PC-3 (cell line): ENCODE measurements around the gene BCR. TPM values are rescaled to one million over a fixed set of nuclear protein-coding genes. Genes with fewer than 3 reads are reported as not detected.

ENCODE experiments used
- ATAC-seq: fragments of 200-7000 bp; cut with Tn5 transposase; 2 replicates; pipeline ENCODE4 v1.9.1; 2020; ENCODE audit warnings: mild to moderate bottlenecking, moderate library complexity
- Bru-seq: library from RNA; stranded (reverse); fragments of 400-500 nt; gene quantifications from one replicate; lab custom pipeline; 2021; lab: Mats Ljungman, UMichigan
- BruChase-seq, 2 experiments: library from RNA; stranded (reverse); fragments of 400-500 nt; gene quantifications; one replicate each; lab custom pipeline; 2021; lab: Mats Ljungman, UMichigan
- BruUV-seq: library from RNA; stranded (reverse); fragments of 400-500 nt; replicated peaks from 2 replicates; lab custom pipeline; 2021; lab: Mats Ljungman, UMichigan
- CTCF ChIA-PET: fragments of 300-600 bp; sonication (Branson Sonifier 250); formaldehyde crosslinking; loops from one replicate; lab custom pipeline; 2022; ENCODE audit warnings: antibody characterized with exemption; lab: Charles Lee
- POLR2A ChIA-PET: fragments of 300-600 bp; sonication (Branson Sonifier 250); formaldehyde crosslinking; loops from one replicate; lab custom pipeline; 2022; ENCODE audit warnings: antibody characterized with exemption; ENCODE audit not compliant: unreplicated experiment; lab: Charles Lee
- DNase-seq: peaks from one replicate; pipeline ENCODE4 v3.0.0-alpha.2; 2015
- H2AFZ ChIP-seq: fragments of 300-600 bp; sonication (generic); 2 replicates; pipeline ENCODE4 v1.6.0; 2016; ENCODE audit warnings: antibody characterized with exemption, low read length
- H3F3A ChIP-seq: fragments of 300-600 bp; sonication (generic); one replicate; pipeline ENCODE4 v1.6.0; 2017; ENCODE audit warnings: antibody characterized with exemption, low read length, control low read depth, mild to moderate bottlenecking; ENCODE audit not compliant: unreplicated experiment
- H3K27ac ChIP-seq: fragments of 300-600 bp; sonication (generic); 2 replicates; pipeline ENCODE4 v1.5.1; 2016; ENCODE audit warnings: mild to moderate bottlenecking, low read length
- H3K27me3 ChIP-seq: fragments of 300-600 bp; sonication (generic); 2 replicates; pipeline ENCODE4 v1.6.1; 2016; ENCODE audit warnings: low read length, mixed read lengths
- H3K36me3 ChIP-seq: fragments of 300-600 bp; sonication (generic); 2 replicates; pipeline ENCODE4 v1.6.1; 2016; ENCODE audit warnings: low read depth, mixed run types, low read length, mixed read lengths
- H3K4me1 ChIP-seq: fragments of 300-600 bp; sonication (generic); 2 replicates; pipeline ENCODE4 v1.5.1; 2016; ENCODE audit warnings: low read length; ENCODE audit not compliant: insufficient read depth
- H3K4me2 ChIP-seq: fragments of 300-600 bp; sonication (generic); 2 replicates; pipeline ENCODE4 v1.6.0; 2016; ENCODE audit warnings: low read length
- H3K4me3 ChIP-seq: fragments of 300-600 bp; sonication (generic); 2 replicates; pipeline ENCODE4 v1.5.1; 2016; ENCODE audit warnings: mild to moderate bottlenecking, low read length, mixed read lengths
- H3K79me2 ChIP-seq: fragments of 300-600 bp; sonication (generic); 2 replicates; pipeline ENCODE4 v1.6.1; 2017; ENCODE audit warnings: low read length, mixed read lengths
- H3K9ac ChIP-seq: fragments of 300-600 bp; sonication (generic); 2 replicates; pipeline ENCODE4 v1.6.0; 2016; ENCODE audit warnings: mild to moderate bottlenecking, low read length
- H3K9me2 ChIP-seq: fragments of 300-600 bp; sonication (generic); replicated peaks from 2 replicates; pipeline ENCODE4 v1.6.1; 2016; ENCODE audit warnings: mixed run types, low read length, mixed read lengths
- H3K9me3 ChIP-seq: fragments of 300-600 bp; sonication (generic); 2 replicates; pipeline ENCODE4 v1.6.1; 2016; ENCODE audit warnings: low read length, mixed read lengths
- H4K20me1 ChIP-seq: fragments of 300-600 bp; sonication (generic); 2 replicates; pipeline ENCODE4 v1.6.1; 2016; ENCODE audit warnings: low read length, mixed read lengths
- EZH2 ChIP-seq: fragments of 300-600 bp; sonication (generic); IDR thresholded peaks from one replicate; pipeline ENCODE4 v1.6.1; 2017; ENCODE audit warnings: antibody characterized with exemption, mild to moderate bottlenecking, low read length; ENCODE audit not compliant: unreplicated experiment
- EZH2phosphoT487 ChIP-seq: fragments of 300-600 bp; sonication (generic); IDR thresholded peaks from 2 replicates; pipeline ENCODE4 v1.6.1; 2018; ENCODE audit warnings: mild to moderate bottlenecking, antibody characterized with exemption, low read length, borderline replicate concordance
- intact Hi-C: fragments of 100-400 bp; cut with micrococcal nuclease; formaldehyde crosslinking; loops from 2 replicates; pipeline ENCODE4 v1.9.0; 2023
- long read RNA-seq: library from polyadenylated mRNA; unstranded; transcript quantifications from one replicate; pipeline ENCODE4 v2.0.0, GENCODE V29; 2021; ENCODE audit not compliant: unreplicated experiment
- total RNA-seq: library from RNA; depleted of rRNA; stranded (reverse); fragments of >200 nt; gene quantifications from 2 replicates; pipeline ENCODE4 v1.2.3, GENCODE V29; 2014; rRNA removed
- TF ChIP-seq, protein P1 (sequence below): fragments of 300-600 bp; sonication (generic); conservative IDR thresholded peaks from 2 replicates; pipeline ENCODE4 v1.5.1; 2017; ENCODE audit warnings: antibody characterized with exemption, low read depth, mild to moderate bottlenecking, low read length

The BCR gene
- total RNA-seq (36.8 and 46.8 TPM in 2 replicates), Bru-seq, nascent RNA (percentile 65 among the genes with signal in this experiment), BruChase-seq, experiment 1, labeled RNA remaining after a 6-hour chase (percentile 62 among the genes with signal in this experiment), BruChase-seq, experiment 2, labeled RNA remaining after a 2-hour chase (percentile 61 among the genes with signal in this experiment)
- long read RNA-seq, full-length matches to known transcripts: 41 of 124 reads
- long read RNA-seq, partial matches to known transcripts: 58 of 124 reads
- long read RNA-seq, other reads (novel, unspliced or antisense): 25 of 124 reads

DNA sequence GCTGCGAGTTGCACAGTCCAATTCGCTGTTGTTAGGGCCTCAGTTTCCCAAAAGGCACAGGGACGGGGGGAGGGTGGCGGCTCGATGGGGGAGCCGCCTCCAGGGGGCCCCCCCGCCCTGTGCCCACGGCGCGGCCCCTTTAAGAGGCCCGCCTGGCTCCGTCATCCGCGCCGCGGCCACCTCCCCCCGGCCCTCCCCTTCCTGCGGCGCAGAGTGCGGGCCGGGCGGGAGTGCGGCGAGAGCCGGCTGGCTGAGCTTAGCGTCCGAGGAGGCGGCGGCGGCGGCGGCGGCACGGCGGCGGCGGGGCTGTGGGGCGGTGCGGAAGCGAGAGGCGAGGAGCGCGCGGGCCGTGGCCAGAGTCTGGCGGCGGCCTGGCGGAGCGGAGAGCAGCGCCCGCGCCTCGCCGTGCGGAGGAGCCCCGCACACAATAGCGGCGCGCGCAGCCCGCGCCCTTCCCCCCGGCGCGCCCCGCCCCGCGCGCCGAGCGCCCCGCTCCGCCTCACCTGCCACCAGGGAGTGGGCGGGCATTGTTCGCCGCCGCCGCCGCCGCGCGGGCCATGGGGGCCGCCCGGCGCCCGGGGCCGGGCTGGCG, at the start of gene BCR:
Gene BCR (plus strand): TSS at position 209 of the 592 bp plus-strand sequence. CDS start 452 bp downstream, outside the sequence.
- peak; percentile 65 for DNase-seq
- ChIA-PET POLR2A (interaction anchor here (0.6 to 1.7 kb wide), 2 partner anchors 47 to 101 kb away, joined by 4 to 10 read pairs; no protein-coding TSS in a partner anchor), CTCF (interaction anchor here (0.6 to 2.9 kb wide), 3 partner anchors 98 to 193 kb away, joined by 3 to 25 read pairs (median 3); no protein-coding TSS in a partner anchor)
- H3K36me3 ChIP-seq: no peaks in the 10 kb centered on the region
- H2AFZ ChIP-seq: peak within 1 kb of the TSS; percentile 81
- peaks cover 43% of the 10 kb centered on the region for H3K79me2 ChIP-seq
- intact Hi-C loops: no loop called here
- no peaks in the 10 kb centered on the region for H3F3A ChIP-seq
- H3K9me2 ChIP-seq: no peaks in the 10 kb centered on the region
- no peaks in the 10 kb centered on the region for H3K9me3 ChIP-seq
- H3K4me2 ChIP-seq: peak within 1 kb of the TSS; percentile 89
- peaks cover 36% of the 10 kb centered on the region for H4K20me1 ChIP-seq
- H3K4me1 ChIP-seq: peaks cover 38% of the 10 kb centered on the region
- no peak within 1 kb of the TSS for H3K27ac ChIP-seq
- peak within 1 kb of the TSS; percentile 58 for H3K9ac ChIP-seq
- ATAC-seq: peak; percentile 67
- BruUV-seq: no TSS peak
- TF ChIP-seq EZH2phosphoT487 (no peak), EZH2 (no peak)
- TF ChIP-seq, protein P1, sequence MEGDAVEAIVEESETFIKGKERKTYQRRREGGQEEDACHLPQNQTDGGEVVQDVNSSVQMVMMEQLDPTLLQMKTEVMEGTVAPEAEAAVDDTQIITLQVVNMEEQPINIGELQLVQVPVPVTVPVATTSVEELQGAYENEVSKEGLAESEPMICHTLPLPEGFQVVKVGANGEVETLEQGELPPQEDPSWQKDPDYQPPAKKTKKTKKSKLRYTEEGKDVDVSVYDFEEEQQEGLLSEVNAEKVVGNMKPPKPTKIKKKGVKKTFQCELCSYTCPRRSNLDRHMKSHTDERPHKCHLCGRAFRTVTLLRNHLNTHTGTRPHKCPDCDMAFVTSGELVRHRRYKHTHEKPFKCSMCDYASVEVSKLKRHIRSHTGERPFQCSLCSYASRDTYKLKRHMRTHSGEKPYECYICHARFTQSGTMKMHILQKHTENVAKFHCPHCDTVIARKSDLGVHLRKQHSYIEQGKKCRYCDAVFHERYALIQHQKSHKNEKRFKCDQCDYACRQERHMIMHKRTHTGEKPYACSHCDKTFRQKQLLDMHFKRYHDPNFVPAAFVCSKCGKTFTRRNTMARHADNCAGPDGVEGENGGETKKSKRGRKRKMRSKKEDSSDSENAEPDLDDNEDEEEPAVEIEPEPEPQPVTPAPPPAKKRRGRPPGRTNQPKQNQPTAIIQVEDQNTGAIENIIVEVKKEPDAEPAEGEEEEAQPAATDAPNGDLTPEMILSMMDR: no peak
- no peaks in the 10 kb centered on the region for H3K27me3 ChIP-seq
- peak within 1 kb of the TSS; percentile 74 for H3K4me3 ChIP-seq

DNA sequence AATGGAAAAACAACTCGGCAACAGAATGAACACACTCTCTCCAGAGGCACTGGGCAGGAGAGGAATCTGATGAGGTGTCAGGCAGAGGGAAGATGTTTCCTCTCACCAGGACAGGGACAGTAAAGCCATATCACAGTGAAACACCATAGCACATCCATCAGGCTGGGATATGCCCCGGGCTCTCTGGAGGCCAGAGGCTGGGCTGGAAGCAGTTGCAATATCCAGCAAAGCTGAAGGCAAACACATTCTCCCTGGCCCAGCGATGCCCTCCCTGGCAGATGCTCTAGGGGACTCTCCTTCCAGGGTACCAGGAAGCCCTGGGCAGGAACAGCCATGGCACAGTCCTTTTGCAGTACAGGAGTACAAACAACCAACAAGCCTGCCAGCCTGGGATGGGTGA, 49.6 kb upstream of the BCR start:
- Histone ChIP-seq H3K27me3 (no peaks in the 10 kb centered on the region), H3K9me3 (no peaks in the 10 kb centered on the region), H4K20me1 (no peaks in the 10 kb centered on the region), H2AFZ (no peak overlapping the region), H3K4me3 (no peak overlapping the region), H3K4me2 (no peak overlapping the region), H3K27ac (no peak overlapping the region), H3K4me1 (no peaks in the 10 kb centered on the region), H3K9me2 (no peaks in the 10 kb centered on the region), H3K79me2 (no peaks in the 10 kb centered on the region), H3F3A (no peaks in the 10 kb centered on the region), H3K9ac (no peak overlapping the region), H3K36me3 (no peaks in the 10 kb centered on the region)
- no TSS peak for BruUV-seq
- CTCF ChIA-PET: no interaction called here
- no peak for DNase-seq
- no peak for TF ChIP-seq EZH2phosphoT487
- TF ChIP-seq EZH2: no peak
- TF ChIP-seq, protein P1: no peak
- intact Hi-C loops: no loop called here
- no peak for ATAC-seq
- POLR2A ChIA-PET: no interaction called here

DNA sequence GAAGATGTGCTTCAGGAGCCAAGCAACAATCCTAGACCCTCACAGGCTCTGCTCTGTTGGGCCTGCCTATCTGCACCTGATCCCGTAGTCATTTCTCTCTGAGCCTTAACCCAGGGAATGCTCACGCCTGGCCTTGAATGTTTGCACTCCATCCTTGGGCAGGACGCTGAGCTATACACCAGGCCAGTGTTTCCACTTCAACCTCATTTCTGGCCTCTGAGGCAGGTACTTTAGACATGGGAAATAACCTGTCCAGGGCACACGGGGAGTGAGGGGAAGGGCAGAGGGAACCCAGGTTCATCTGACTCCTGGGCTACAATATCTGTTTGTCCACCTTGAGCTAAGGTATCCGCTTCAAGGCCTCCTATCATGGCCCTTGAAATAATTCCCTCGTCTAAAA, 48.4 kb upstream of the BCR start:
- intact Hi-C loops: no loop called here
- Histone ChIP-seq H3K4me3 (no peak overlapping the region), H3K79me2 (no peaks in the 10 kb centered on the region), H3K9me2 (no peaks in the 10 kb centered on the region), H3K36me3 (no peaks in the 10 kb centered on the region), H3K27me3 (no peaks in the 10 kb centered on the region), H3K9ac (no peak overlapping the region), H4K20me1 (no peaks in the 10 kb centered on the region), H3K27ac (no peak overlapping the region), H3K4me1 (no peaks in the 10 kb centered on the region), H3K4me2 (no peak overlapping the region), H2AFZ (no peak overlapping the region), H3F3A (no peaks in the 10 kb centered on the region), H3K9me3 (no peaks in the 10 kb centered on the region)
- TF ChIP-seq, protein P1: no peak
- TF ChIP-seq EZH2phosphoT487 (no peak), EZH2 (no peak)
- BruUV-seq: no TSS peak
- no peak for ATAC-seq
- CTCF ChIA-PET: no interaction called here
- DNase-seq: no peak
- POLR2A ChIA-PET: no interaction called here
